ENCODE results near the gene SMAP2. TPM values are rescaled to one million over a fixed set of nuclear protein-coding genes. Genes with fewer than 3 reads are reported as not detected.
A peak's percentile ranks its signal among the peaks of the same experiment; 100 is the strongest.
"Not testable (repeated sequence)": the region's sequence is repeated elsewhere in the genome, so short reads cannot be mapped to it uniquely, and the experiment has no call there.

Gene SMAP2
- total and polyA plus RNA-seq, 3 experiments from 2014 or later, result 144 to 340 (median 146) TPM

GRCh38 chr1:40387381-40388306, 14.1 kb downstream of the SMAP2 start:
- Histone ChIP-seq H3K4me3 (ENCODE audit: low read length) (peak overlapping the region; percentile 42), H3K4me1 (ENCODE audit: insufficient read depth, low read length) (peaks cover 90% of the 10 kb centered on the region), H3K27ac (ENCODE audit: low read depth, low read length) (peak overlapping the region; percentile 95)
- Mint-ChIP-seq H3K4me1 (peaks cover 89 to 96% (median 95%) of the 10 kb centered on the region in 3 donors), H3K36me3 (peaks cover 9 to 36% (median 9%) of the 10 kb centered on the region in 3 donors), H3K27ac (peak overlapping the region; percentile 96 to 100 (median 98)), H3K4me3 (peak overlapping the region; percentile 87 to 96 (median 92))
- peak in 1 of 5 donors; percentile 58 for DNase-seq
- H3K9me3 ChIP-seq (ENCODE audit: low read length); H3K27me3 Mint-ChIP-seq; H3K36me3 ChIP-seq (ENCODE audit: insufficient read depth, low read length); H3K27me3 ChIP-seq (ENCODE audit: insufficient read depth, low read length, poor library complexity, severe bottlenecking); H3K9me3 Mint-ChIP-seq: not testable (repeated sequence)
- ChIA-PET POLR2A (interaction anchor here (0.6 to 8.8 kb wide), 6 partner anchors 12 to 1410 kb away, joined by 3 to 86 read pairs (median 6); partner anchors contain the start of gene SMAP2), CTCF (interaction anchor here (0.6 to 6.3 kb wide), 8 partner anchors 9 to 72 kb away, joined by 3 to 46 read pairs (median 9); partner anchors contain the start of gene SMAP2)

- CTCF ChIA-PET, result interaction anchor here (0.8 to 6.3 kb wide), 5 partner anchors 9 to 50 kb away, joined by 3 to 44 read pairs (median 5); no protein-coding TSS in a partner anchor
- Mint-ChIP-seq H3K36me3 (peaks cover 6 to 28% (median 9%) of the 10 kb centered on the region in 3 donors), H3K4me1 (peaks cover 83 to 96% (median 93%) of the 10 kb centered on the region in 3 donors), H3K27ac (peak overlapping the region; percentile 95 to 98 (median 98)), H3K4me3 (peak overlapping the region; percentile 84 to 96 (median 92))
- H3K27me3 ChIP-seq (ENCODE audit: insufficient read depth, low read length, poor library complexity, severe bottlenecking); H3K27me3 Mint-ChIP-seq; H3K9me3 Mint-ChIP-seq; H3K36me3 ChIP-seq (ENCODE audit: insufficient read depth, low read length); H3K9me3 ChIP-seq (ENCODE audit: low read length): not testable (repeated sequence)
- POLR2A ChIA-PET, result interaction anchor here (0.6 to 8.8 kb wide), 3 partner anchors 11 to 139 kb away, joined by 3 to 86 read pairs (median 4); partner anchors contain the start of gene SMAP2
- Histone ChIP-seq H3K4me1 (ENCODE audit: insufficient read depth, low read length) (peaks cover 90% of the 10 kb centered on the region), H3K4me3 (ENCODE audit: low read length) (peak overlapping the region; percentile 44), H3K27ac (ENCODE audit: low read depth, low read length) (peak overlapping the region; percentile 50)
- peak in 4 of 5 donors; percentile 20 to 69 (median 57) for DNase-seq
These were observed 15.2 kb downstream of the SMAP2 start for GRCh38 chr1:40388456-40389321.

GRCh38 chr1:40389322-40389803, 15.8 kb downstream of the SMAP2 start:
- peak overlapping the region; percentile 84 to 96 (median 92) for H3K4me3 Mint-ChIP-seq
- no peaks in the 10 kb centered on the region for H3K9me3 ChIP-seq (ENCODE audit: low read length)
- no peaks in the 10 kb centered on the region for H3K27me3 ChIP-seq (ENCODE audit: insufficient read depth, low read length, poor library complexity, severe bottlenecking)
- H3K36me3 ChIP-seq (ENCODE audit: insufficient read depth, low read length), result peaks cover 4% of the 10 kb centered on the region
- peak overlapping the region; percentile 50 for H3K27ac ChIP-seq (ENCODE audit: low read depth, low read length)
- peak overlapping the region; percentile 44 for H3K4me3 ChIP-seq (ENCODE audit: low read length)
- H3K27ac Mint-ChIP-seq, result peak overlapping the region; percentile 95 to 98 (median 98)
- no peaks in the 10 kb centered on the region for H3K9me3 Mint-ChIP-seq
- no peaks in the 10 kb centered on the region for H3K27me3 Mint-ChIP-seq
- CTCF ChIA-PET, result interaction anchor here (0.8 to 6.3 kb wide), 4 partner anchors 10 to 245 kb away, joined by 3 to 44 read pairs (median 6); no protein-coding TSS in a partner anchor
- peaks cover 6 to 27% (median 9%) of the 10 kb centered on the region in 3 donors for H3K36me3 Mint-ChIP-seq
- H3K4me1 ChIP-seq (ENCODE audit: insufficient read depth, low read length), result peaks cover 90% of the 10 kb centered on the region
- peaks cover 83 to 96% (median 93%) of the 10 kb centered on the region in 3 donors for H3K4me1 Mint-ChIP-seq
- DNase-seq, result peak in 2 of 5 donors; percentile 40 to 66
- POLR2A ChIA-PET, result interaction anchor here (8.8 kb wide), 1 partner anchor 15 kb away, joined by 86 read pairs; the partner anchor contains the start of gene SMAP2

- H3K27me3 ChIP-seq (ENCODE audit: insufficient read depth, low read length, poor library complexity, severe bottlenecking), result no peaks in the 10 kb centered on the region
- Mint-ChIP-seq H3K36me3 (peaks cover 9 to 27% (median 10%) of the 10 kb centered on the region in 3 donors), H3K27me3 (no peaks in the 10 kb centered on the region), H3K4me3 (peak overlapping the region; percentile 84 to 96 (median 92)), H3K9me3 (no peaks in the 10 kb centered on the region), H3K27ac (peak overlapping the region; percentile 95 to 98 (median 98)), H3K4me1 (peaks cover 83 to 96% (median 93%) of the 10 kb centered on the region in 3 donors)
- DNase-seq, result peak in 1 of 5 donors; percentile 50
- ChIA-PET POLR2A (interaction anchor here (0.5 to 8.8 kb wide), 3 partner anchors 8 to 16 kb away, joined by 3 to 86 read pairs (median 5); partner anchors contain the start of gene SMAP2), CTCF (interaction anchor here (0.9 to 6.3 kb wide), 5 partner anchors 9 to 246 kb away, joined by 3 to 44 read pairs (median 5); no protein-coding TSS in a partner anchor)
- H3K36me3 ChIP-seq (ENCODE audit: insufficient read depth, low read length), result peaks cover 4% of the 10 kb centered on the region
- H3K27ac ChIP-seq (ENCODE audit: low read depth, low read length), result peak overlapping the region; percentile 5
- peaks cover 90% of the 10 kb centered on the region for H3K4me1 ChIP-seq (ENCODE audit: insufficient read depth, low read length)
- no peaks in the 10 kb centered on the region for H3K9me3 ChIP-seq (ENCODE audit: low read length)
- peak overlapping the region; percentile 53 for H3K4me3 ChIP-seq (ENCODE audit: low read length)
These were observed 16.5 kb downstream of the SMAP2 start for GRCh38 chr1:40389871-40390560.

GRCh38 chr1:40390857-40391256, 17.3 kb downstream of the SMAP2 start:
- ChIA-PET POLR2A (interaction anchor here (1.0 to 1.1 kb wide), 2 partner anchors 9 kb away, joined by 3 to 5 read pairs; no protein-coding TSS in a partner anchor), CTCF (interaction anchor here (0.9 to 2.2 kb wide), 3 partner anchors 8 to 126 kb away, joined by 3 to 8 read pairs (median 5); no protein-coding TSS in a partner anchor)
- H3K9me3 Mint-ChIP-seq, result no peaks in the 10 kb centered on the region
- Histone ChIP-seq H3K27me3 (ENCODE audit: insufficient read depth, low read length, poor library complexity, severe bottlenecking) (no peaks in the 10 kb centered on the region), H3K9me3 (ENCODE audit: low read length) (no peaks in the 10 kb centered on the region), H3K27ac (ENCODE audit: low read depth, low read length) (no peak overlapping the region), H3K36me3 (ENCODE audit: insufficient read depth, low read length) (peaks cover 4% of the 10 kb centered on the region), H3K4me3 (ENCODE audit: low read length) (peak overlapping the region; percentile 53), H3K4me1 (ENCODE audit: insufficient read depth, low read length) (peaks cover 94% of the 10 kb centered on the region)
- H3K27me3 Mint-ChIP-seq, result no peaks in the 10 kb centered on the region
- H3K4me1 Mint-ChIP-seq, result peaks cover 83 to 96% (median 93%) of the 10 kb centered on the region in 3 donors
- peaks cover 9 to 26% (median 10%) of the 10 kb centered on the region in 3 donors for H3K36me3 Mint-ChIP-seq
- peak overlapping the region; percentile 9 to 96 (median 92) for H3K4me3 Mint-ChIP-seq
- no peak for DNase-seq
- peak overlapping the region; percentile 95 to 98 (median 98) for H3K27ac Mint-ChIP-seq

- H3K9me3 ChIP-seq (ENCODE audit: low read length), result no peaks in the 10 kb centered on the region
- peaks cover 95% of the 10 kb centered on the region for H3K4me1 ChIP-seq (ENCODE audit: insufficient read depth, low read length)
- H3K4me3 ChIP-seq (ENCODE audit: low read length), result peak overlapping the region; percentile 53
- Mint-ChIP-seq H3K9me3 (no peaks in the 10 kb centered on the region), H3K36me3 (peaks cover 7 to 28% (median 9%) of the 10 kb centered on the region in 3 donors), H3K4me3 (peak overlapping the region; percentile 44 to 93 (median 85)), H3K27ac (peak overlapping the region; percentile 95 to 98 (median 98)), H3K4me1 (peaks cover 84 to 96% (median 93%) of the 10 kb centered on the region in 3 donors), H3K27me3 (no peaks in the 10 kb centered on the region)
- peaks cover 4% of the 10 kb centered on the region for H3K36me3 ChIP-seq (ENCODE audit: insufficient read depth, low read length)
- H3K27me3 ChIP-seq (ENCODE audit: insufficient read depth, low read length, poor library complexity, severe bottlenecking), result no peaks in the 10 kb centered on the region
- no peak for DNase-seq
- ChIA-PET CTCF (no interaction called here), POLR2A (interaction anchor here (0.7 to 1.1 kb wide), 2 partner anchors 10 to 17 kb away, joined by 3 to 5 read pairs; no protein-coding TSS in a partner anchor)
- no peak overlapping the region for H3K27ac ChIP-seq (ENCODE audit: low read depth, low read length)
These were observed 18.2 kb downstream of the SMAP2 start for GRCh38 chr1:40391688-40392145.

Data from CD8-positive, alpha-beta memory T cell (primary cell).